Measurements from ENCODE around the gene FOXI1. TPM values are rescaled to one million over a fixed set of nuclear protein-coding genes. Genes with fewer than 3 reads are reported as not detected.

The FOXI1 gene
- total RNA-seq, 1 donor from 2014 or later, result not detected

- Mint-ChIP-seq H3K4me1 (ENCODE audit: low read depth, unreplicated experiment) (peaks cover 3% of the 10 kb centered on the region), H3K27ac (ENCODE audit: unreplicated experiment) (no peak overlapping the region), H3K4me3 (ENCODE audit: unreplicated experiment) (no peak overlapping the region), H3K9me3 (ENCODE audit: unreplicated experiment) (no peaks in the 10 kb centered on the region), H3K27me3 (ENCODE audit: unreplicated experiment) (peaks cover 4% of the 10 kb centered on the region), H3K36me3 (ENCODE audit: unreplicated experiment) (no peaks in the 10 kb centered on the region)
- TF ChIP-seq CTCF (IDR thresholded peaks at IDR 0.05; ENCODE audit: partially characterized antibody, unreplicated experiment), result no peak
- DNase-seq, result no peak
These were observed 42.1 kb downstream of the FOXI1 start for GRCh38 chr5:170147753-170148264.

GRCh38 chr5:170148430-170149205 is 42.9 kb downstream of the FOXI1 start:
- Mint-ChIP-seq H3K4me1 (ENCODE audit: low read depth, unreplicated experiment) (peaks cover 11% of the 10 kb centered on the region), H3K27ac (ENCODE audit: unreplicated experiment) (no peak overlapping the region), H3K27me3 (ENCODE audit: unreplicated experiment) (peaks cover 4% of the 10 kb centered on the region), H3K4me3 (ENCODE audit: unreplicated experiment) (no peak overlapping the region), H3K9me3 (ENCODE audit: unreplicated experiment) (peaks cover 2% of the 10 kb centered on the region), H3K36me3 (ENCODE audit: unreplicated experiment) (no peaks in the 10 kb centered on the region)
- no peak for DNase-seq
- no peak for TF ChIP-seq CTCF (IDR thresholded peaks at IDR 0.05; ENCODE audit: partially characterized antibody, unreplicated experiment)

- no peak for DNase-seq
- no peak for TF ChIP-seq CTCF (IDR thresholded peaks at IDR 0.05; ENCODE audit: partially characterized antibody, unreplicated experiment)
- no peak overlapping the region for H3K4me3 Mint-ChIP-seq (ENCODE audit: unreplicated experiment)
- H3K4me1 Mint-ChIP-seq (ENCODE audit: low read depth, unreplicated experiment), result peaks cover 12% of the 10 kb centered on the region
- peaks cover 4% of the 10 kb centered on the region for H3K27me3 Mint-ChIP-seq (ENCODE audit: unreplicated experiment)
- no peaks in the 10 kb centered on the region for H3K36me3 Mint-ChIP-seq (ENCODE audit: unreplicated experiment)
- peaks cover 2% of the 10 kb centered on the region for H3K9me3 Mint-ChIP-seq (ENCODE audit: unreplicated experiment)
- no peak overlapping the region for H3K27ac Mint-ChIP-seq (ENCODE audit: unreplicated experiment)
These were observed 43.5 kb downstream of the FOXI1 start for GRCh38 chr5:170149206-170149515.

- H3K9me3 Mint-ChIP-seq (ENCODE audit: unreplicated experiment), result peaks cover 2% of the 10 kb centered on the region
- TF ChIP-seq CTCF (IDR thresholded peaks at IDR 0.05; ENCODE audit: partially characterized antibody, unreplicated experiment), result no peak
- H3K36me3 Mint-ChIP-seq (ENCODE audit: unreplicated experiment), result no peaks in the 10 kb centered on the region
- peaks cover 16% of the 10 kb centered on the region for H3K4me1 Mint-ChIP-seq (ENCODE audit: low read depth, unreplicated experiment)
- H3K27ac Mint-ChIP-seq (ENCODE audit: unreplicated experiment), result no peak overlapping the region
- DNase-seq, result no peak
- H3K4me3 Mint-ChIP-seq (ENCODE audit: unreplicated experiment), result no peak overlapping the region
- H3K27me3 Mint-ChIP-seq (ENCODE audit: unreplicated experiment), result peaks cover 4% of the 10 kb centered on the region
These were observed 45.0 kb downstream of the FOXI1 start for GRCh38 chr5:170150713-170151096.

- H3K4me3 Mint-ChIP-seq (ENCODE audit: unreplicated experiment), result no peak overlapping the region
- H3K36me3 Mint-ChIP-seq (ENCODE audit: unreplicated experiment), result no peaks in the 10 kb centered on the region
- peaks cover 16% of the 10 kb centered on the region for H3K4me1 Mint-ChIP-seq (ENCODE audit: low read depth, unreplicated experiment)
- peaks cover 2% of the 10 kb centered on the region for H3K9me3 Mint-ChIP-seq (ENCODE audit: unreplicated experiment)
- TF ChIP-seq CTCF (IDR thresholded peaks at IDR 0.05; ENCODE audit: partially characterized antibody, unreplicated experiment), result no peak
- H3K27ac Mint-ChIP-seq (ENCODE audit: unreplicated experiment), result no peak overlapping the region
- no peak for DNase-seq
- peaks cover 4% of the 10 kb centered on the region for H3K27me3 Mint-ChIP-seq (ENCODE audit: unreplicated experiment)
These were observed 45.6 kb downstream of the FOXI1 start for GRCh38 chr5:170151097-170151831.
